Omental fat pad (tissue), 4 donors: ENCODE data around the gene NAV3. TPM values are rescaled to one million over a fixed set of nuclear protein-coding genes. Genes with fewer than 3 reads are reported as not detected.

Source experiments
- ATAC-seq: fragments of 150-250 bp; one replicate; pipeline ENCODE4 v1.9.1; 2016; ENCODE audit warnings: mild to moderate bottlenecking, moderate library complexity; ENCODE audit not compliant: low FRiP score
- DNase-seq: peaks from one replicate; pipeline ENCODE4 v3.0.0-alpha.2; 2019; ENCODE audit warnings: low spot score
- CTCF ChIP-seq, 3 donors: fragments of 450-650 bp; IDR thresholded peaks; one replicate each; pipeline ENCODE4 v1.5.1; 2016 to 2017; ENCODE audit warnings: antibody characterized with exemption in 3 of 3, mild to moderate bottlenecking in 3 of 3, moderate library complexity in 2 of 3
- total RNA-seq, 4 donors: library from RNA; depleted of rRNA; stranded (reverse); fragments of >200 nt; gene quantifications; one replicate each; pipeline ENCODE4 v1.1.0, GENCODE V29; 2016

The NAV3 gene
- total RNA-seq, 4 donors from 2014 or later: 12.5 to 24.3 (median 15.3) TPM

GRCh38 chr12:77928078-77928477, 97.4 kb downstream of the NAV3 start:
- no peak for DNase-seq
- no peak for TF ChIP-seq CTCF (IDR thresholded peaks at IDR 0.05)
- ATAC-seq: no peak

- no peak for ATAC-seq
- DNase-seq: no peak
- no peak for TF ChIP-seq CTCF (IDR thresholded peaks at IDR 0.05)
Observed at GRCh38 chr12:77932216-77932615, 101.5 kb downstream of the NAV3 start.

- ATAC-seq (no peak), DNase-seq (no peak)
- TF ChIP-seq CTCF (IDR thresholded peaks at IDR 0.05): no peak
Observed at GRCh38 chr12:77938301-77938700, 107.6 kb downstream of the NAV3 start.

GRCh38 chr12:77940011-77940423, 109.3 kb downstream of the NAV3 start:
- no peak for TF ChIP-seq CTCF (IDR thresholded peaks at IDR 0.05)
- ATAC-seq (peak; percentile 85), DNase-seq (no peak)

GRCh38 chr12:77940567-77940966, 109.9 kb downstream of the NAV3 start:
- no peak for DNase-seq
- no peak for ATAC-seq
- TF ChIP-seq CTCF (IDR thresholded peaks at IDR 0.05): no peak

GRCh38 chr12:77941401-77941800, 110.7 kb downstream of the NAV3 start:
- DNase-seq (no peak), ATAC-seq (no peak)
- TF ChIP-seq CTCF (IDR thresholded peaks at IDR 0.05): no peak

- DNase-seq (no peak), ATAC-seq (peak; percentile 64)
- no peak for TF ChIP-seq CTCF (IDR thresholded peaks at IDR 0.05)
Observed at GRCh38 chr12:77943466-77943865, 112.8 kb downstream of the NAV3 start.
